ENCODE measurements around the gene BIVM. TPM values are rescaled to one million over a fixed set of nuclear protein-coding genes. Genes with fewer than 3 reads are reported as not detected.

The BIVM gene
- total and polyA plus RNA-seq, 3 experiments from 2014 or later = 14.2 to 16.0 (median 14.6) TPM

Other genes with a start within 250 kb of the BIVM start
- gene TPP2, start 202.1 kb upstream of the BIVM start, total RNA-seq = 10 to 100 TPM; 74.0 to 77.7 TPM
- 63.5 TPM for gene TPP2, start 202.1 kb upstream of the BIVM start, polyA plus RNA-seq
- not detected for gene METTL21C, start 104.1 kb upstream of the BIVM start, total RNA-seq
- gene METTL21C, start 104.1 kb upstream of the BIVM start, polyA plus RNA-seq = not detected
- gene TEX30, start 25.3 kb upstream of the BIVM start, total RNA-seq = 10 to 100 TPM; 58.5 to 64.3 TPM
- gene TEX30, start 25.3 kb upstream of the BIVM start, polyA plus RNA-seq = 22.0 TPM
- 10 to 100 TPM; 13.5 to 15.8 TPM for gene POGLUT2, start 143 bp upstream of the BIVM start, total RNA-seq
- gene POGLUT2, start 143 bp upstream of the BIVM start, polyA plus RNA-seq = 2.5 TPM
- 10 to 100 TPM; 48.0 to 48.8 TPM for gene ERCC5, start 46.9 kb downstream of the BIVM start, total RNA-seq
- 60.3 TPM for gene ERCC5, start 46.9 kb downstream of the BIVM start, polyA plus RNA-seq